IMR-90 (cell line): ENCODE results near the gene TEAD2. TPM values are rescaled to one million over a fixed set of nuclear protein-coding genes. Genes with fewer than 3 reads are reported as not detected.

Source experiments
- ATAC-seq: fragments of 200-7000 bp; cut with Tn5 transposase; 2 replicates; pipeline ENCODE4 v1.9.1; 2020; ENCODE audit warnings: low read depth, mild to moderate bottlenecking, moderate library complexity
- BruUV-seq: library from RNA; stranded (reverse); fragments of 400-500 nt; replicated peaks from 2 replicates; lab custom pipeline; 2021; lab: Mats Ljungman, UMichigan
- CTCF ChIA-PET: fragments of 300-600 bp; formaldehyde crosslinking; extraction: SDS; loops from one replicate; lab custom pipeline; 2021; ENCODE audit warnings: antibody characterized with exemption; lab: Yijun Ruan, JAX
- POLR2A ChIA-PET: fragments of 300-600 bp; sonication (Branson Sonifier 250); formaldehyde crosslinking; loops from one replicate; lab custom pipeline; 2022; ENCODE audit warnings: antibody characterized with exemption; ENCODE audit not compliant: unreplicated experiment; lab: Charles Lee
- DNase-seq: peaks from one replicate; pipeline ENCODE4 v3.0.0; 2013
- H2AFZ ChIP-seq: replicated peaks from 2 replicates; pipeline ENCODE3; 2013; ENCODE audit warnings: low read length, mild to moderate bottlenecking; ENCODE audit not compliant: poor library complexity
- H2AK5ac ChIP-seq: 2 replicates; pipeline ENCODE4 v1.6.1; 2013; ENCODE audit warnings: low read depth, low read length, inconsistent platforms
- H2AK9ac ChIP-seq: replicated peaks from 2 replicates; pipeline ENCODE3; 2013; ENCODE audit warnings: mild to moderate bottlenecking, low read depth, low read length, moderate library complexity; ENCODE audit not compliant: poor library complexity
- H2BK120ac ChIP-seq: 2 replicates; pipeline ENCODE4 v1.6.1; 2013; ENCODE audit warnings: low read depth, low read length, inconsistent platforms
- H2BK15ac ChIP-seq: 3 replicates; pipeline ENCODE4 v1.6.1; 2013; ENCODE audit warnings: low read depth, low read length, inconsistent platforms
- H2BK20ac ChIP-seq: 2 replicates; pipeline ENCODE4 v1.6.1; 2013; ENCODE audit warnings: low read depth, mild to moderate bottlenecking, inconsistent platforms, low read length, moderate library complexity
- H2BK5ac ChIP-seq: 2 replicates; pipeline ENCODE4 v1.6.1; 2013; ENCODE audit warnings: mild to moderate bottlenecking, low read depth, low read length, inconsistent platforms; ENCODE audit not compliant: poor library complexity, severe bottlenecking
- H3K14ac ChIP-seq: replicated peaks from 2 replicates; pipeline ENCODE4 v1.6.1; 2013; ENCODE audit warnings: low read depth, low read length, inconsistent platforms
- H3K18ac ChIP-seq: 2 replicates; pipeline ENCODE4 v1.6.1; 2013; ENCODE audit warnings: low read depth, low read length, control low read depth
- H3K23ac ChIP-seq: 2 replicates; pipeline ENCODE4 v1.6.1; 2013; ENCODE audit warnings: low read depth, low read length, inconsistent platforms
- H3K27ac ChIP-seq: 2 replicates; pipeline ENCODE4 v1.5.1; 2013; ENCODE audit warnings: mild to moderate bottlenecking, control low read depth, low read length; ENCODE audit not compliant: insufficient read depth
- H3K27me3 ChIP-seq: 2 replicates; pipeline ENCODE4 v1.6.1; 2013; ENCODE audit warnings: low read length; ENCODE audit not compliant: control insufficient read depth, insufficient read depth
- H3K36me3 ChIP-seq: 2 replicates; pipeline ENCODE4 v1.6.1; 2013; ENCODE audit warnings: low read length, mixed read lengths; ENCODE audit not compliant: control insufficient read depth, insufficient read depth
- H3K4ac ChIP-seq: 2 replicates; pipeline ENCODE4 v1.6.1; 2013; ENCODE audit warnings: low read depth, low read length, inconsistent platforms
- H3K4me1 ChIP-seq: 2 replicates; pipeline ENCODE4 v1.6.1; 2013; ENCODE audit warnings: low read length, mixed read lengths; ENCODE audit not compliant: control insufficient read depth, insufficient read depth
- H3K4me2 ChIP-seq: 2 replicates; pipeline ENCODE4 v1.6.1; 2013; ENCODE audit warnings: low read depth, mild to moderate bottlenecking, control low read depth, low read length, moderate library complexity
- H3K4me3 ChIP-seq: 2 replicates; pipeline ENCODE4 v1.5.1; 2013; ENCODE audit warnings: low read depth, mild to moderate bottlenecking, control low read depth, low read length, moderate library complexity; ENCODE audit not compliant: insufficient read depth
- H3K56ac ChIP-seq: 2 replicates; pipeline ENCODE4 v1.6.1; 2013; ENCODE audit warnings: low read length, inconsistent platforms; ENCODE audit not compliant: insufficient read depth; ENCODE audit errors: extremely low read depth
- H3K79me1 ChIP-seq, 2 experiments: 2 replicates each; pipeline ENCODE4 v1.6.1; 2013; ENCODE audit warnings: low read length in 2 of 2, inconsistent platforms in 1 of 2, low read depth in 1 of 2
- H3K9ac ChIP-seq: 2 replicates; pipeline ENCODE4 v1.6.1; 2013; ENCODE audit warnings: low read depth, low read length, control low read depth
- H3K9me1 ChIP-seq: 2 replicates; pipeline ENCODE4 v1.6.1; 2013; ENCODE audit warnings: low read length, inconsistent platforms; ENCODE audit not compliant: insufficient read depth
- H3K9me3 ChIP-seq: 2 replicates; pipeline ENCODE4 v1.6.1; 2013; ENCODE audit warnings: low read length; ENCODE audit not compliant: control insufficient read depth, insufficient read depth
- H4K20me1 ChIP-seq: 2 replicates; pipeline ENCODE4 v1.6.1; 2013; ENCODE audit warnings: low read length, inconsistent platforms; ENCODE audit not compliant: insufficient read depth
- H4K5ac ChIP-seq: 2 replicates; pipeline ENCODE4 v1.6.1; 2013; ENCODE audit warnings: mild to moderate bottlenecking, low read depth, low read length, control low read depth
- H4K8ac ChIP-seq, 2 experiments: 2 replicates each; pipeline ENCODE4 v1.6.1; 2013; ENCODE audit warnings: low read depth in 2 of 2, low read length in 2 of 2, control low read depth in 1 of 2, inconsistent platforms in 1 of 2
- H4K91ac ChIP-seq: 2 replicates; pipeline ENCODE4 v1.6.1; 2013; ENCODE audit warnings: low read depth, low read length, inconsistent platforms; ENCODE audit not compliant: insufficient read depth
- BHLHE40 ChIP-seq: fragments of 150-350 bp; IDR thresholded peaks from 2 replicates; pipeline ENCODE4 v1.6.1; 2016; ENCODE audit warnings: mild to moderate bottlenecking, low read depth, low read length
- CEBPB ChIP-seq: IDR thresholded peaks from 2 replicates; pipeline ENCODE4 v1.6.1; 2012; ENCODE audit warnings: low read depth, low read length, improper control_type of control experiment
- ELK1 ChIP-seq: fragments of 150-350 bp; IDR thresholded peaks from 2 replicates; pipeline ENCODE4 v1.6.1; 2016; ENCODE audit warnings: low read depth, mild to moderate bottlenecking, low read length, moderate library complexity, borderline replicate concordance
- MAFK ChIP-seq: IDR thresholded peaks from 2 replicates; pipeline ENCODE4 v1.6.1; 2012; ENCODE audit warnings: low read depth, low read length, improper control_type of control experiment
- SMC3 ChIP-seq: fragments of 150-350 bp; IDR thresholded peaks from 2 replicates; pipeline ENCODE4 v1.6.1; 2016; ENCODE audit warnings: low read depth, mild to moderate bottlenecking, antibody characterized with exemption, low read length, moderate library complexity
- USF2 ChIP-seq: fragments of 150-350 bp; IDR thresholded peaks from 2 replicates; pipeline ENCODE4 v1.6.1; 2017; ENCODE audit warnings: mild to moderate bottlenecking, antibody characterized with exemption, low read length, low read depth
- WGBS, 2 experiments: methylation state at CpG; one replicate each; pipeline versions ENCODE4 v1.1.5 to v1.1.7; 2013; ENCODE audit warnings: missing lambda C conversion rate in 2 of 2; ENCODE audit not compliant: insufficient read length in 1 of 2; ENCODE audit errors: extremely low coverage in 2 of 2; 5-methylcytosine and 5-hydroxymethylcytosine counted together
- dilution Hi-C: fragments of 300-500 bp; cut with HindIII; formaldehyde crosslinking; loops from one replicate; pipeline ENCODE4 v1.14.3; 2018; ENCODE audit warnings: low sequenced_read_pairs; ENCODE audit not compliant: unreplicated experiment
- in situ Hi-C: fragments of 300-500 bp; cut with MboI; formaldehyde crosslinking; loops from 3 replicates; pipeline ENCODE4 v1.14.3; 2019; ENCODE audit warnings: low sequenced_read_pairs, inconsistent platforms, mixed read lengths
- intact Hi-C: fragments of 100-400 bp; cut with micrococcal nuclease; formaldehyde crosslinking; loops from 2 replicates; pipeline ENCODE4 v1.10.0; 2022
- polyA plus RNA-seq, 3 experiments: library from polyadenylated mRNA; depleted of rRNA; stranded (reverse); fragments of >200 nt; gene quantifications; 2 replicates each; pipeline ENCODE4 v1.2.3, GENCODE V29; 2012; ENCODE audit warnings: low replicate concordance in 1 of 3
- total RNA-seq: library from RNA; depleted of rRNA; stranded (reverse); fragments of >200 nt; gene quantifications from 2 replicates; pipeline ENCODE4 v1.2.3, GENCODE V29; 2012

Gene TEAD2
- total and polyA plus RNA-seq, 2 of the 4 experiments (the other 2 are of a cell fraction), result 30.8 to 33.6 TPM

- Histone ChIP-seq H3K4me3 (no peak overlapping the region), H3K36me3 (no peaks in the 10 kb centered on the region), H2BK5ac (no peak overlapping the region), H3K23ac (no peak overlapping the region), H2AFZ (no peak overlapping the region), H3K4me2 (no peak overlapping the region), H4K20me1 (no peaks in the 10 kb centered on the region), H3K9me1 (no peaks in the 10 kb centered on the region), H3K27ac (no peak overlapping the region), H4K8ac (no peak overlapping the region), H4K91ac (no peak overlapping the region), H3K14ac (no peak overlapping the region), H3K9me3 (peaks cover 3% of the 10 kb centered on the region; the same call in 1 of the 2 replicates), H2BK20ac (no peak overlapping the region), H3K9ac (no peak overlapping the region), H2BK15ac (no peak overlapping the region), H3K27me3 (no peaks in the 10 kb centered on the region), H3K4ac (no peak overlapping the region), H3K79me1 (no peaks in the 10 kb centered on the region), H3K4me1 (no peaks in the 10 kb centered on the region), H2AK9ac (no peak overlapping the region), H3K18ac (no peak overlapping the region), H2BK120ac (no peak overlapping the region), H3K56ac (no peak overlapping the region), H2AK5ac (no peak overlapping the region), H4K5ac (no peak overlapping the region)
- in situ Hi-C loops (no loop called here), dilution Hi-C loops (no loop called here), intact Hi-C loops (loop anchor here (1.0 kb wide), 1 partner anchor 36 kb away; no protein-coding TSS in a partner anchor)
- POLR2A ChIA-PET, result no interaction called here
- TF ChIP-seq USF2 (no peak), BHLHE40 (no peak), MAFK (no peak), CEBPB (no peak), ELK1 (no peak), SMC3 (no peak)
- DNase-seq (no peak), ATAC-seq (no peak)
- CTCF ChIA-PET, result no interaction called here
- BruUV-seq, result no TSS peak
- WGBS, 2 experiments, result 82% methylated on average over 5 of the region's 5 CpGs; no CpG with 5 or more reads in 1 of the 2 experiments
Observed at GRCh38 chr19:49301866-49302252, 60.4 kb downstream of the TEAD2 start.
